CD4-positive, alpha-beta T cell treated with Interleukin-17A for 1 hour (primary cell): ENCODE data around the gene NUP98.
A peak's percentile ranks its signal among the peaks of the same experiment; 100 is the strongest.
"Not testable (repeated sequence)": the region's sequence is repeated elsewhere in the genome, so short reads cannot be mapped to it uniquely, and the experiment has no call there.

Experiments used
- DNase-seq: peaks from one replicate; pipeline ENCODE4 v3.0.0-alpha.2; 2020

NUP98 gene

GRCh38 chr11:3667149-3668035 lies 130.0 kb downstream of the NUP98 start:
- no peak for DNase-seq

- DNase-seq, result no peak
Measured at GRCh38 chr11:3666023-3666530, 131.3 kb downstream of the NUP98 start.

GRCh38 chr11:3665336-3666022 lies 131.9 kb downstream of the NUP98 start:
- DNase-seq, result no peak

- no peak for DNase-seq
Measured at GRCh38 chr11:3664032-3664630, 133.2 kb downstream of the NUP98 start.

GRCh38 chr11:3662856-3663255 lies 134.5 kb downstream of the NUP98 start:
- DNase-seq, result no peak

- DNase-seq, result no peak
Measured at GRCh38 chr11:3660960-3661359, 136.4 kb downstream of the NUP98 start.

GRCh38 chr11:3659595-3660515 lies 137.5 kb downstream of the NUP98 start:
- DNase-seq, result no peak

GRCh38 chr11:3658252-3658651 lies 139.1 kb downstream of the NUP98 start:
- no peak for DNase-seq

GRCh38 chr11:3657331-3657730 lies 140.0 kb downstream of the NUP98 start:
- DNase-seq, result not testable (repeated sequence)

GRCh38 chr11:3655547-3655946 lies 141.8 kb downstream of the NUP98 start:
- DNase-seq, result no peak

GRCh38 chr11:3652514-3652913 lies 144.8 kb downstream of the NUP98 start:
- DNase-seq, result not testable (repeated sequence)

- not testable (repeated sequence) for DNase-seq
Measured at GRCh38 chr11:3649374-3649773, 148.0 kb downstream of the NUP98 start.

- not testable (repeated sequence) for DNase-seq
Measured at GRCh38 chr11:3648843-3649242, 148.5 kb downstream of the NUP98 start.

GRCh38 chr11:3645552-3645951 lies 151.8 kb downstream of the NUP98 start:
- no peak for DNase-seq

- no peak for DNase-seq
Measured at GRCh38 chr11:3644817-3645235, 152.5 kb downstream of the NUP98 start, which contains the start of gene ART1. Gene ART1 (plus strand): TSS chr11:3645128. CDS start chr11:3659214, 14,086 bp downstream.

- not testable (repeated sequence) for DNase-seq
Measured at GRCh38 chr11:3643102-3643546, 154.2 kb downstream of the NUP98 start.

- peak; percentile 84 for DNase-seq
Measured at GRCh38 chr11:3642071-3642951, 155.0 kb downstream of the NUP98 start.

- no peak for DNase-seq
Measured at GRCh38 chr11:3641701-3642070, 155.7 kb downstream of the NUP98 start, which contains the start of gene ART5. Gene ART5 (minus strand): TSS chr11:3641992. CDS start chr11:3641862, 130 bp downstream.

- DNase-seq, result no peak
Measured at GRCh38 chr11:3641191-3641590, 156.2 kb downstream of the NUP98 start.

GRCh38 chr11:3639841-3640240 lies 157.5 kb downstream of the NUP98 start:
- DNase-seq, result no peak

- DNase-seq, result no peak
Measured at GRCh38 chr11:3638513-3638912, 158.8 kb downstream of the NUP98 start.
